Caco-2 (cell line): ENCODE data around the gene PMEL. TPM values are rescaled to one million over a fixed set of nuclear protein-coding genes. Genes with fewer than 3 reads are reported as not detected.

ENCODE experiments used
- BruUV-seq: library from RNA; stranded (reverse); fragments of 400-500 nt; replicated peaks from 2 replicates; lab custom pipeline; 2021; lab: Mats Ljungman, UMichigan
- CTCF ChIA-PET: fragments of 300-600 bp; sonication (Branson Sonifier 250); formaldehyde crosslinking; loops from one replicate; lab custom pipeline; 2022; ENCODE audit warnings: antibody characterized with exemption; lab: Charles Lee
- POLR2A ChIA-PET: fragments of 300-600 bp; sonication (Branson Sonifier 250); formaldehyde crosslinking; loops from one replicate; lab custom pipeline; 2022; ENCODE audit warnings: antibody characterized with exemption; lab: Charles Lee
- DNase-seq, 2 experiments: peaks; one replicate each; pipeline versions ENCODE4 v3.0.0 to v3.0.0-alpha.2; 2020 to 2022
- H3K27me3 ChIP-seq: replicated peaks from 2 replicates; pipeline ENCODE4 v1.6.0; 2011; ENCODE audit warnings: low read length; ENCODE audit not compliant: control insufficient read depth, insufficient read depth
- H3K36me3 ChIP-seq: 2 replicates; pipeline ENCODE4 v1.5.1; 2011; ENCODE audit warnings: low read length; ENCODE audit not compliant: control insufficient read depth, insufficient read depth
- H3K4me1 ChIP-seq: fragments of 250-450 bp; sonication (Bioruptor Pico); 2 replicates; pipeline ENCODE4 v1.5.1; 2020; ENCODE audit warnings: mild to moderate bottlenecking
- H3K4me3 ChIP-seq: 2 replicates; pipeline ENCODE4 v1.5.1; 2011; ENCODE audit warnings: low read depth, mild to moderate bottlenecking, control low read depth, low read length
- H3K9me3 ChIP-seq: fragments of 250-450 bp; sonication (Bioruptor Pico); 2 replicates; pipeline ENCODE4 v1.5.1; 2020; ENCODE audit warnings: mild to moderate bottlenecking, moderate library complexity
- H3K27ac Mint-ChIP-seq: one replicate; pipeline ENCODE4 v1.8.0; 2022; ENCODE audit warnings: mixed read lengths; ENCODE audit not compliant: unreplicated experiment
- H3K27me3 Mint-ChIP-seq: one replicate; pipeline ENCODE4 v1.8.0; 2022; ENCODE audit warnings: mixed read lengths; ENCODE audit not compliant: insufficient read depth, unreplicated experiment
- H3K36me3 Mint-ChIP-seq: one replicate; pipeline ENCODE4 v1.8.0; 2022; ENCODE audit warnings: mild to moderate bottlenecking, mixed read lengths; ENCODE audit not compliant: insufficient read depth, unreplicated experiment
- H3K4me1 Mint-ChIP-seq: one replicate; pipeline ENCODE4 v1.8.0; 2022; ENCODE audit warnings: low read depth, mixed read lengths; ENCODE audit not compliant: unreplicated experiment
- H3K4me3 Mint-ChIP-seq: one replicate; pipeline ENCODE4 v1.8.0; 2022; ENCODE audit warnings: mild to moderate bottlenecking, moderate library complexity, mixed read lengths; ENCODE audit not compliant: unreplicated experiment
- H3K9me3 Mint-ChIP-seq: one replicate; pipeline ENCODE4 v1.8.0; 2022; ENCODE audit warnings: mixed read lengths; ENCODE audit not compliant: unreplicated experiment
- intact Hi-C: fragments of 100-400 bp; cut with micrococcal nuclease; formaldehyde crosslinking; loops from one replicate; pipeline ENCODE4 v1.10.0; 2022; ENCODE audit not compliant: unreplicated experiment
- total RNA-seq: library from RNA; stranded (reverse); gene quantifications from 2 replicates; pipeline ENCODE4 v1.2.3, GENCODE V29; 2022
- TF ChIP-seq, protein P1 (sequence below), 2 experiments: fragments of 200-600 bp in 1 of 2; IDR thresholded peaks; 1 replicate in 1 of 2; 2 replicates in 1 of 2; pipeline versions ENCODE4 v1.5.1 to v1.8.0; 2011 to 2022; ENCODE audit warnings: antibody characterized with exemption in 1 of 2, control low read depth in 1 of 2, inconsistent platforms in 1 of 2, low read depth in 1 of 2, low read length in 1 of 2, mild to moderate bottlenecking in 1 of 2, moderate library complexity in 1 of 2; ENCODE audit not compliant: insufficient read depth in 1 of 2, severe bottlenecking in 1 of 2, unreplicated experiment in 1 of 2

The PMEL gene
- total RNA-seq, 1 experiment from 2014 or later = 9.7 TPM

DNA sequence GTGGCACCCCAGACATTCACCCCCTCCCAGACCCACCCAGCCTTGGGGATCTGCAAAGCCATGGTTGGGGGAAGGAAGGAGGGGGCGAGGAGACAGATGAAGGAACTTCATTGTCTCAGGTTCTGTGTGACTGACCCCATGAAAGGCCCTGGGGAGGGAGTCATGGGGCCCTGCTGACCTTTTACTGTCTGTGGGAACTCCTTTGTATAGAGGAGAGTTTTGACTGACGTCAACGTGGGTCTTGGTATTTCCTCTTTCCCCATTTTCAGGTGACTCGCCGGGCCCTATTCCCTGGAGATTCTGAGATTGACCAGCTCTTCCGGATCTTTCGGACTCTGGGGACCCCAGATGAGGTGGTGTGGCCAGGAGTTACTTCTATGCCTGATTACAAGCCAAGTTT lies 4.9 kb upstream of the PMEL start:
- TF ChIP-seq, protein P1, sequence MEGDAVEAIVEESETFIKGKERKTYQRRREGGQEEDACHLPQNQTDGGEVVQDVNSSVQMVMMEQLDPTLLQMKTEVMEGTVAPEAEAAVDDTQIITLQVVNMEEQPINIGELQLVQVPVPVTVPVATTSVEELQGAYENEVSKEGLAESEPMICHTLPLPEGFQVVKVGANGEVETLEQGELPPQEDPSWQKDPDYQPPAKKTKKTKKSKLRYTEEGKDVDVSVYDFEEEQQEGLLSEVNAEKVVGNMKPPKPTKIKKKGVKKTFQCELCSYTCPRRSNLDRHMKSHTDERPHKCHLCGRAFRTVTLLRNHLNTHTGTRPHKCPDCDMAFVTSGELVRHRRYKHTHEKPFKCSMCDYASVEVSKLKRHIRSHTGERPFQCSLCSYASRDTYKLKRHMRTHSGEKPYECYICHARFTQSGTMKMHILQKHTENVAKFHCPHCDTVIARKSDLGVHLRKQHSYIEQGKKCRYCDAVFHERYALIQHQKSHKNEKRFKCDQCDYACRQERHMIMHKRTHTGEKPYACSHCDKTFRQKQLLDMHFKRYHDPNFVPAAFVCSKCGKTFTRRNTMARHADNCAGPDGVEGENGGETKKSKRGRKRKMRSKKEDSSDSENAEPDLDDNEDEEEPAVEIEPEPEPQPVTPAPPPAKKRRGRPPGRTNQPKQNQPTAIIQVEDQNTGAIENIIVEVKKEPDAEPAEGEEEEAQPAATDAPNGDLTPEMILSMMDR (IDR thresholded peaks at IDR 0.05; ENCODE audit: insufficient read depth in 1 of 2, low read depth in 1 of 2, low read length in 1 of 2, severe bottlenecking in 1 of 2, unreplicated experiment in 1 of 2) = no peak
- CTCF ChIA-PET = no interaction called here
- no peak overlapping the region for H3K4me3 ChIP-seq
- Mint-ChIP-seq H3K9me3 (no peaks in the 10 kb centered on the region), H3K4me1 (peaks cover 20% of the 10 kb centered on the region), H3K27me3 (no peaks in the 10 kb centered on the region), H3K36me3 (peaks cover 53% of the 10 kb centered on the region), H3K4me3 (no peak overlapping the region), H3K27ac (peak overlapping the region; percentile 51)
- BruUV-seq = no TSS peak
- H3K36me3 ChIP-seq = peaks cover 1% of the 10 kb centered on the region
- no peaks in the 10 kb centered on the region for H3K27me3 ChIP-seq
- H3K4me1 ChIP-seq = peaks cover 47% of the 10 kb centered on the region
- POLR2A ChIA-PET = no interaction called here
- intact Hi-C loops = loop anchor here (5.0 kb wide), 1 partner anchor 667 kb away; no protein-coding TSS in a partner anchor
- DNase-seq = no peak
- H3K9me3 ChIP-seq = no peaks in the 10 kb centered on the region

DNA sequence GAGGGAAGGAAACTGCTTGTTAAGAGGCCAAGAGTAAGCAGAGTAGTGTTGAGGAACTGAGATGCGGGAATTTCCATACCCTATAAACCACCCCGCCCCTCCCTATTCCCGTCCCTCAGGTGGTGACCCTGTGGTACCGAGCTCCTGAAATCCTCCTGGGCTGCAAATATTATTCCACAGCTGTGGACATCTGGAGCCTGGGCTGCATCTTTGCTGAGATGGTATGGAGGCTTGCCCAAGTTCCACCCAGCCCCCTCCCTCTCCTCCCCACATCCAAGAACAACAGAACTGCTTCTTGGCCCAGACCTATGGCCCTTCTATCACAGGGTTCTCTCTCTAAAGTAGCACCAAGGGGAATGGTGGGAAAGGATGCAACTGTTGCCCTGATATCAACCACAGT lies 3.5 kb upstream of the PMEL start:
- peaks cover 53% of the 10 kb centered on the region for H3K36me3 Mint-ChIP-seq
- no peaks in the 10 kb centered on the region for H3K27me3 Mint-ChIP-seq
- Histone ChIP-seq H3K36me3 (no peaks in the 10 kb centered on the region; the same call in 1 of the 2 replicates), H3K4me3 (no peak overlapping the region), H3K27me3 (no peaks in the 10 kb centered on the region), H3K4me1 (peaks cover 46% of the 10 kb centered on the region), H3K9me3 (no peaks in the 10 kb centered on the region)
- no peak overlapping the region for H3K27ac Mint-ChIP-seq
- DNase-seq = no peak
- no peak overlapping the region for H3K4me3 Mint-ChIP-seq
- H3K9me3 Mint-ChIP-seq = no peaks in the 10 kb centered on the region
- intact Hi-C loops = no loop called here
- CTCF ChIA-PET = no interaction called here
- TF ChIP-seq, protein P1 (IDR thresholded peaks at IDR 0.05; ENCODE audit: insufficient read depth in 1 of 2, low read depth in 1 of 2, low read length in 1 of 2, severe bottlenecking in 1 of 2, unreplicated experiment in 1 of 2) = no peak
- H3K4me1 Mint-ChIP-seq = peaks cover 27% of the 10 kb centered on the region
- POLR2A ChIA-PET = no interaction called here
- no TSS peak for BruUV-seq

DNA sequence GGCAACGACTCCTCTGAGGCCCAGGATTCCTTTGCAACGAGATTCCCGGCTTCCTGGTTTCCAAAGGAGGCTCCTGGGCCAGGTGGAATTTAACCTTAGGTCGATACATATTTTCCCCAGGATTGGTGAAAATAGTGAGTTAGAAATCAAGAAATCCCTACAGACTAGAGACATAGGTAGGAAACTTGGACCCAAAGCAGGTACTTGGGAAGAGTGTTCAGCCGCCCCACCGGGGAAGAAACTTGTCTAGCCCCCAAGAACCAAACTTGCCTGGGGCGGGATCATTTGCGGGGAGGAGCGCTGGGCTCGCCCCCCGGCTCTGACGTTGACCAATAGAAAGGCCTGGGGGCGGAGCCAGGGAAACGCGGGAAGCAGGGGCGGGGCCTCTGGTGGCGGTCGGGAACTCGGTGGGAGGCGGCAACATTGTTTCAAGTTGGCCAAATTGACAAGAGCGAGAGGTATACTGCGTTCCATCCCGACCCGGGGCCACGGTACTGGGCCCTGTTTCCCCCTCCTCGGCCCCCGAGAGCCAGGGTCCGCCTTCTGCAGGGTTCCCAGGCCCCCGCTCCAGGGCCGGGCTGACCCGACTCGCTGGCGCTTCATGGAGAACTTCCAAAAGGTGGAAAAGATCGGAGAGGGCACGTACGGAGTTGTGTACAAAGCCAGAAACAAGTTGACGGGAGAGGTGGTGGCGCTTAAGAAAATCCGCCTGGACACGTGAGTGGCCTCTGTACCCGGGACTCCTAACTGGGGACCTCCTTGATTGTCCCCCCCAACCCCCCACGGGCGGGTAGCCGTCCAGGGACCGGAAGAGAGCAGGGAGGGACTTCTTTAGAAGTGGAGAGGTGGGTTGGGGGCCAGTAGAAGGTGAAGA lies 803 bp upstream of the PMEL start, which contains the start of gene CDK2:
TSS of gene CDK2 (plus strand) at position 423 of the 874 bp plus-strand sequence. CDS start at position 602, 179 bp downstream.
- H3K27ac Mint-ChIP-seq = peak within 1 kb of the TSS; percentile 95
- Histone ChIP-seq H3K36me3 (no peaks in the 10 kb centered on the region), H3K4me1 (peaks cover 33% of the 10 kb centered on the region), H3K27me3 (no peaks in the 10 kb centered on the region), H3K9me3 (no peaks in the 10 kb centered on the region), H3K4me3 (peak within 1 kb of the TSS; percentile 90)
- TF ChIP-seq, protein P1 (IDR thresholded peaks at IDR 0.05; ENCODE audit: insufficient read depth in 1 of 2, low read depth in 1 of 2, low read length in 1 of 2, severe bottlenecking in 1 of 2, unreplicated experiment in 1 of 2) = no peak
- H3K4me1 Mint-ChIP-seq = peaks cover 23% of the 10 kb centered on the region
- CTCF ChIA-PET = interaction anchor here (0.7 to 0.9 kb wide), 2 partner anchors 10 to 1249 kb away, joined by 3 to 8 read pairs; no protein-coding TSS in a partner anchor
- H3K4me3 Mint-ChIP-seq = peak within 1 kb of the TSS; percentile 98
- peaks cover 52% of the 10 kb centered on the region for H3K36me3 Mint-ChIP-seq
- no peaks in the 10 kb centered on the region for H3K27me3 Mint-ChIP-seq
- intact Hi-C loops = loop anchor here (1.0 kb wide), 1 partner anchor 10 kb away; no protein-coding TSS in a partner anchor
- POLR2A ChIA-PET = interaction anchor here (0.5 to 1.6 kb wide), 2 partner anchors 8 to 73 kb away, joined by 3 to 5 read pairs; partner anchors contain the start of gene RAB5B
- peak; percentile 91 to 96 for DNase-seq
- TSS peak; percentile 61 for BruUV-seq
- no peaks in the 10 kb centered on the region for H3K9me3 Mint-ChIP-seq
